ENCODE results near the gene CHRNB1. TPM values are rescaled to one million over a fixed set of nuclear protein-coding genes. Genes with fewer than 3 reads are reported as not detected.
A peak's percentile ranks its signal among the peaks of the same experiment; 100 is the strongest.

The CHRNB1 gene
- total and polyA plus RNA-seq, 11 donors, result 8.2 to 27.3 (median 11.2) TPM

- ATAC-seq (no peak), DNase-seq (no peak)
- H3K36me3 ChIP-seq, result peaks cover 0 to 19% (median 0%) of the 10 kb centered on the region in 9 donors
- no peaks in the 10 kb centered on the region for H3K27me3 ChIP-seq
- no peak overlapping the region for H3K27ac ChIP-seq
- no peak overlapping the region for H3K4me3 ChIP-seq
- WGBS, 4 donors, result 72 to 81% (median 74%) methylated on average over 16 to 18 of the region's 18 CpGs
- no peaks in the 10 kb centered on the region for H3K9me3 ChIP-seq
- intact Hi-C loops (cut with DNase I), result no loop called here
- no peaks in the 10 kb centered on the region for H3K4me1 ChIP-seq
- TF ChIP-seq CTCF (IDR thresholded peaks at IDR 0.05) (no peak), POLR2A (IDR thresholded peaks at IDR 0.05) (no peak)
These were observed 26.2 kb upstream of the CHRNB1 start for GRCh38 chr17:7418472-7419152.

GRCh38 chr17:7419819-7420610 is 24.8 kb upstream of the CHRNB1 start, which contains the start of gene SPEM1:
Gene SPEM1, plus strand, starts transcription at chr17:7420324. Its CDS starts 61 bp downstream, at chr17:7420385.
- Histone ChIP-seq H3K4me1 (no peaks in the 10 kb centered on the region), H3K27me3 (no peaks in the 10 kb centered on the region), H3K9me3 (no peaks in the 10 kb centered on the region), H3K4me3 (no peak within 1 kb of the TSS), H3K27ac (no peak within 1 kb of the TSS), H3K36me3 (peaks cover 0 to 17% (median 0%) of the 10 kb centered on the region in 9 donors)
- intact Hi-C loops (cut with DNase I), result loop anchor here in 1 of 10 donors (10.0 kb wide), 1 partner anchor 45 kb away; no protein-coding TSS in a partner anchor
- WGBS, 4 donors, result 62 to 82% (median 72%) methylated on average over 8 to 17 of the region's 17 CpGs
- TF ChIP-seq POLR2A (IDR thresholded peaks at IDR 0.05), result no peak
- TF ChIP-seq CTCF (IDR thresholded peaks at IDR 0.05), result no peak
- ATAC-seq (no peak), DNase-seq (no peak)

GRCh38 chr17:7421186-7421585 is 23.7 kb upstream of the CHRNB1 start:
- H3K27me3 ChIP-seq, result no peaks in the 10 kb centered on the region
- no peak for ATAC-seq
- H3K4me3 ChIP-seq, result no peak overlapping the region
- intact Hi-C loops (cut with DNase I), result loop anchor here in 1 of 10 donors (10.0 kb wide), 1 partner anchor 46 kb away; no protein-coding TSS in a partner anchor
- no peaks in the 10 kb centered on the region for H3K4me1 ChIP-seq
- H3K27ac ChIP-seq, result no peak overlapping the region
- DNase-seq, result peak in 1 of 5 donors; percentile 14
- TF ChIP-seq CTCF (IDR thresholded peaks at IDR 0.05) (no peak), POLR2A (IDR thresholded peaks at IDR 0.05) (no peak)
- H3K9me3 ChIP-seq, result no peaks in the 10 kb centered on the region
- H3K36me3 ChIP-seq, result peaks cover 0 to 8% (median 0%) of the 10 kb centered on the region in 9 donors
- WGBS, 4 donors, result 93 to 95% (median 94%) methylated on average over 16 of the region's 16 CpGs

- WGBS, 4 donors, result 61 to 74% (median 65%) methylated on average over 4 of the region's 4 CpGs
- no peaks in the 10 kb centered on the region for H3K9me3 ChIP-seq
- H3K36me3 ChIP-seq, result no peaks in the 10 kb centered on the region
- H3K4me3 ChIP-seq, result no peak overlapping the region
- no peak overlapping the region for H3K27ac ChIP-seq
- no peaks in the 10 kb centered on the region for H3K4me1 ChIP-seq
- ATAC-seq (no peak), DNase-seq (no peak)
- intact Hi-C loops (cut with DNase I), result loop anchor here in 1 of 10 donors (10.0 kb wide), 1 partner anchor 49 kb away; no protein-coding TSS in a partner anchor
- H3K27me3 ChIP-seq, result no peaks in the 10 kb centered on the region
- TF ChIP-seq POLR2A (IDR thresholded peaks at IDR 0.05), result no peak
- TF ChIP-seq CTCF (IDR thresholded peaks at IDR 0.05), result no peak
These were observed 21.2 kb upstream of the CHRNB1 start for GRCh38 chr17:7423679-7424078.

Measured in heart left ventricle (tissue), 16 donors.